GM21717 (cell line): Measurements from ENCODE around the gene HERPUD1.

ENCODE experiments used
- ATAC-seq: cut with Tn5 transposase; IDR thresholded peaks from one replicate; pipeline ENCODE4 v1.9.1; 2021; ENCODE audit warnings: mild to moderate bottlenecking, moderate library complexity; ENCODE audit not compliant: unreplicated experiment

The HERPUD1 gene

GRCh38 chr16:56994311-56994710 is 62.4 kb downstream of the HERPUD1 start:
- no peak for ATAC-seq
